ENCODE results near the gene KANSL2.

DNA sequence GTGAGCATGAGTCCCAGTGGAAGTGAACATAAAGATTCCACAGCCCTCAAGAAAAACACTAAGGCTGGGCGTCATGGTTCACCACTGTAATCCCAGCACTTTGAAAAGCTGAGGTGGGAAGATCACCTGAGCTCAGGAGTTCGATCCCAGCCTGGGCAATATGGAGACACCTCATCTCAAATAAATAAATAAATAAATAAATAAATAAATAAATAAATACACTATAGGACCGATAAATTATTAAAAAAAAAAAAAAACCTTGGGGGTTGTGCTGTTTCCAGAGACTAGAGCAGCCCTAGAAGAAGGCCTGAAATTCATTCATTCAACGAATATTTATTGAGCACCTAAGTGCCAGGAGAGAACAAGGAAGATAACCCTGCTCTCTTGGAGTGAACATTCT, 1.5 kb upstream of the KANSL2 start:
- TF ChIP-seq CTCF (conservative IDR thresholded peaks at IDR 0.05; ENCODE audit: low read depth, low read length), result no peak
- TF ChIP-seq POLR2A (IDR thresholded peaks at IDR 0.05; ENCODE audit: low read depth, low read length), result no peak
- no peak for TF ChIP-seq MAZ (IDR thresholded peaks at IDR 0.05; ENCODE audit: borderline replicate concordance, low read depth, low read length)
- TF ChIP-seq RAD21 (IDR thresholded peaks at IDR 0.05; ENCODE audit: low read length), result no peak
- no peak for TF ChIP-seq CHD1 (IDR thresholded peaks at IDR 0.05; ENCODE audit: low read depth, low read length)

Measured in IMR-90 (cell line).